Coronary artery (tissue), 2 donors: ENCODE data around the gene CACNA2D3.

Experiments
- DNase-seq: peaks from one replicate; pipeline ENCODE4 v3.0.0-alpha.2; 2017; ENCODE audit warnings: low spot score
- H3K27ac ChIP-seq, 2 donors: fragments of 200-600 bp; sonication (generic); one replicate each; pipeline ENCODE4 v1.5.1; 2016 to 2019
- H3K4me3 ChIP-seq: fragments of 200-600 bp; sonication (generic); 2 replicates; pipeline ENCODE4 v1.5.1; 2016; ENCODE audit warnings: mild to moderate bottlenecking, moderate library complexity
- CTCF ChIP-seq: fragments of 200-600 bp; sonication (generic); IDR thresholded peaks from one replicate; pipeline ENCODE4 v1.5.1; 2019; ENCODE audit warnings: antibody characterized with exemption

CACNA2D3 gene

DNA sequence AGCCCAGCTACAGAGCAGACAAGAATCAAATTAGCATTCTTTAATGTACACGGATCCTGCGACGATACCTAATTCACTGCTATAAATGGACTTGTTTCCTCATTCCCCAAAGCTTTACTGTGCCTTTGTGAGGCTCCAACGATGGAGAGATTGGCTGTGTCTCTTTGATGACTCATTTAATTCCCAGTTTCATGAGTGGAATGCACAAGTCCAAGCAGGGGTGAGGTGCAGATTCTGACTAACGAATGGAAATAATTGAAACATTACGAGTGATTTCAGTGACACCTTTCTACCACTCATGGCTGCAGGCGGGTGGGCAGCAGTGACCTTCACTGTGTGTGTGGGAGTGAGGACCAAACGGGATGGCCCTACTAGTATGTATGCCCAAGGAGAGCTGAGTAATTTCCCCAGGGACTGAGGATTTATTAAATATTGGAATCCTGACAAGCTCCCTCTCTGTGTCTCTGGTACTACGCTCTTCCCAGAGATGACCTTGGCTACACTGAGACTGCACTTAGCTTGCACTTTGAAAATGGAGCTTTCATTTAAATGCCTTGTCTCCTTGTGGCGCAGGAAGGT, 156.7 kb downstream of the CACNA2D3 start:
- TF ChIP-seq CTCF: no peak
- DNase-seq: no peak
- H3K4me3 ChIP-seq: no peak overlapping the region
- no peak overlapping the region for H3K27ac ChIP-seq

DNA sequence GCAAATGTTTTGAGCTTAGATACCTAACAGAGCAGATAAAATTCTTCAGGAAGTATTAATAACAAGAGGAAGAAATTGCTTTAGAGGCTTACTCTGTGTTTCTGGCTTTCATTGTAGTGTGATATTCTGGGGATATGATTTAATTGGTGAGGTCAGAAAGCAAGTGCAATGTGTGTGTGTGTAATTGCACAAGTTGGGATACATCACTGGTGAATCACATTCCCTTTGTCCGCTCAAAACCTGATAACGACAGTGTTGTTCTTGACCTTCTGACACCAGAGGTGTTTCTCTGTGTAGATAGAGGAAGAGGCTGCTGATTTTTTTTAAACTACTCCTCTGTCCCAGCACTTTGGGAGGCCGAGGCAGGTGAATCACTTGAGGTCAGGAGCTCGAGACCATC, 161.1 kb downstream of the CACNA2D3 start:
- DNase-seq: no peak
- TF ChIP-seq CTCF: no peak
- Histone ChIP-seq H3K4me3 (no peak overlapping the region), H3K27ac (no peak overlapping the region)

GRCh38 chr3:54294214-54294613, 171.9 kb downstream of the CACNA2D3 start:
- TF ChIP-seq CTCF: no peak
- DNase-seq: no peak
- Histone ChIP-seq H3K27ac (no peak overlapping the region), H3K4me3 (no peak overlapping the region)

DNA sequence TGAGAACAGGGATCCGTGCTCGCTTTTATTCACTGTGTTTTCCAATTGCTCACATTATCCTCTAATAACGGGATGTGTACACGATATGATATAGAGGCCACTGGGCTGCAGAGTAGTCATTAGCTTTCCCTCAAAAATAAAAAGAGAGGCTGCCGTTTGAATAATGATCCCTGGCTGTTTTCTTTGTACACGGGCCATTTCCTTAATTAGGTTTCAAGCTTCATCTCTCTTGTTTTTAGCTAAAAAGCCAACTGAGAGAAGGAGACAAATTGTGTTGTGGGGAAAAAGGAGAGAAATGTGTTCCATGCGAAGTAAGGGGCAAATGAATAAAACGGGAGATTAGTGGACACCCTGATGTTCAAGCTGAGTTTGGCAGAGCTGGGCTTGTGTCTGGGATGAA, 174.2 kb downstream of the CACNA2D3 start:
- no peak overlapping the region for H3K27ac ChIP-seq
- TF ChIP-seq CTCF: no peak
- DNase-seq: no peak
- no peak overlapping the region for H3K4me3 ChIP-seq

DNA sequence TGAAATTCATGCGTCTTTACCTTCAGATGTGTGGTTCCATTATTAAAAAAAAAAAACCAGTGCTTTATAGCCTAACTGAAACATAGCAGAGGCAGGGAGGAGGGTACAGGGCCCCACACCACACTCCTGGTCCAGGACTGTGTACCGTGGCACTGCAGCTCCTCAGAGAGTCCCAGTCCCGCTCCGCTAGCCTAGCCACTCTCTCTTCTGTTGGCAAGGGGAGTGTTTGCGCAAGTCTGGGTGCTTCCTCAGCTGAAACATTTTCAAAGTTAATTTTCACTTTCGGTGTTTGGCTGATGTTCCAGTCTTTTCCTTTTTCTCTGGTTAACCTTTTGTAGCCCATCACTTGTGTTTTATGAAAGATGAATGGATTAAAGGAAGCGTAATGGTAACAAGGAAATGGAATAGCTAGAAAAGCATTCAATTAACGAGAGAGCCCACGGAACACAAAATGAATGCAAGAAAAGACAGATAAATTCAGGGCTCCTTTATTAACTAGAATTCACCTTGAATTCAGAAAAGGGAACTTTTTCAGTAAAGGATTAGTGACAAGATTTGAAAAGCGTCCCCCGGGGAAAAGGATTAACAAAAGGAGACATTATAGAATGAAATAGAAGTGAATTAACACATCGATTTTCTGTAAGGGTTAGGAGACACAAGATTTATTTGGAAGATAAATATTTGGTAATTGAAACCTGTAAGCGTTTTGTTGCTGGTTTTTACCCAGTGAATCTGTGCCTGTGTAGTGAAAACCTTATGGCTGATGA, 177.0 kb downstream of the CACNA2D3 start:
- DNase-seq: no peak
- no peak overlapping the region for H3K4me3 ChIP-seq
- no peak for TF ChIP-seq CTCF
- H3K27ac ChIP-seq: no peak overlapping the region

DNA sequence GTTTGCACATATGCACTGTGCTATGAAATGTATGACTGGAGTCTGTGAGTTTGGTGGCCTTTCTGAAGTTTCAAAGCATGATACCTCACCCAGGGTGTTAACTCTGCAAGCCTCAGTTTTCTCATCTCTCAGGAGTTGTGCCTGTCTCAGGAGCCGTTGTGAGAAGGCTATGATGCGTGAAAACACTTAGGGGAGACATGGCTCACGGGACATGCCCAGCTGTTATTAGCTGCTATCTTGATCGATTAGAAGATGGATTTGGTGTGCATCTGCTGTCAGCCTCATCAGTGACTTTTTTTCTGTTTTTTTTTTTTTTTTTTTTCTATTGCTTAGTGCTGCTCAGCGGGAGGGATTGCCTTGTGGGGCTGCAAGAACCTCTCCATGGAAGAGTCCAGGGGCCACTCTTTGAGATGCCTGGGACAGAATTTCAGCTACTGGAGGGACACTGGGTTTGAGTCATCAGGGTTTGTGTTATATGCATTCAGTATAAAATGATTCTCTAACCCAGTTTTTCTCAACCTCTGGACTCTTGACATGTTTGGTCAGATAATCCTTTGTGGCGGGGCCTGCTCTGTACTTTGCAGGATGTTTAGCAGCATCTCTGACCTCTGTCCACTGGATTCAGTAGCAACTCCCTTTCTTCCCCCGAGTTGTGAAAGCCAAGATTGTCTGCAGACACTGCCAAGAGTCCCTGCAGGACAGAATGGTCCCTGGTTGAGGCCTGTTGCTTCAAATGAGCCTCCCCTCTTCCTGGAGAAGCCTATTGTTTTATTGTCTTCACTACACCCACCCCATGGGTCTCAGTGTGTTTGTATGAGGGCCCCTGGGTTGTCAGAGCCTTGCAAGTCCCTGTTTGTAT, 181.4 kb downstream of the CACNA2D3 start:
- TF ChIP-seq CTCF: no peak
- no peak for DNase-seq
- no peak overlapping the region for H3K27ac ChIP-seq
- H3K4me3 ChIP-seq: no peak overlapping the region
